ENCODE data around the gene CKMT2.

DNA sequence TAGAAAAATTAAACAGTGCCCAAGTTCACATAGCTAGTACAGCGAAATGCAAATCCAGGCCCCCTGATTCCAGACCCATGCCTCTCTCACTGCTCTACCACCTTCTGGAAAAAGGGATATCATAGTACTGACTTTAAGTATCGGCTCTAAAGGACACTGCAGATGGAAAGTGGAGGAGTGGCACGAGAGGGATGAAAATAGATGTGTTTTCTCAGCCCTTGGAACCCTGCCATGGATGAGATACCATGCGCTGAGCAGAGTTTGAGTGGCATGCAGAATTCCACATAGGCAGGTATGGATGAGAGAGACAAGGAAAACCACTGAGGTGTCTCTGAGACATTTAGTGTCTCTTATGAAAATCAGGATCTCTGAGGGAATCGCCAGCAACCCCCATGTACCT is 18.8 kb downstream of the CKMT2 start:
- TF ChIP-seq, protein P1, sequence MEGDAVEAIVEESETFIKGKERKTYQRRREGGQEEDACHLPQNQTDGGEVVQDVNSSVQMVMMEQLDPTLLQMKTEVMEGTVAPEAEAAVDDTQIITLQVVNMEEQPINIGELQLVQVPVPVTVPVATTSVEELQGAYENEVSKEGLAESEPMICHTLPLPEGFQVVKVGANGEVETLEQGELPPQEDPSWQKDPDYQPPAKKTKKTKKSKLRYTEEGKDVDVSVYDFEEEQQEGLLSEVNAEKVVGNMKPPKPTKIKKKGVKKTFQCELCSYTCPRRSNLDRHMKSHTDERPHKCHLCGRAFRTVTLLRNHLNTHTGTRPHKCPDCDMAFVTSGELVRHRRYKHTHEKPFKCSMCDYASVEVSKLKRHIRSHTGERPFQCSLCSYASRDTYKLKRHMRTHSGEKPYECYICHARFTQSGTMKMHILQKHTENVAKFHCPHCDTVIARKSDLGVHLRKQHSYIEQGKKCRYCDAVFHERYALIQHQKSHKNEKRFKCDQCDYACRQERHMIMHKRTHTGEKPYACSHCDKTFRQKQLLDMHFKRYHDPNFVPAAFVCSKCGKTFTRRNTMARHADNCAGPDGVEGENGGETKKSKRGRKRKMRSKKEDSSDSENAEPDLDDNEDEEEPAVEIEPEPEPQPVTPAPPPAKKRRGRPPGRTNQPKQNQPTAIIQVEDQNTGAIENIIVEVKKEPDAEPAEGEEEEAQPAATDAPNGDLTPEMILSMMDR (IDR thresholded peaks at IDR 0.05; ENCODE audit: control extremely low read depth in 1 of 3, insufficient read depth in 1 of 3, low read depth in 1 of 3, low read length in 3 of 3), result no peak
- TF ChIP-seq YY1 (IDR thresholded peaks at IDR 0.05; ENCODE audit: low read depth, low read length), result no peak
- TF ChIP-seq POLR2AphosphoS5 (IDR thresholded peaks at IDR 0.05; ENCODE audit: low read depth, low read length), result no peak
- TF ChIP-seq, protein P2, sequence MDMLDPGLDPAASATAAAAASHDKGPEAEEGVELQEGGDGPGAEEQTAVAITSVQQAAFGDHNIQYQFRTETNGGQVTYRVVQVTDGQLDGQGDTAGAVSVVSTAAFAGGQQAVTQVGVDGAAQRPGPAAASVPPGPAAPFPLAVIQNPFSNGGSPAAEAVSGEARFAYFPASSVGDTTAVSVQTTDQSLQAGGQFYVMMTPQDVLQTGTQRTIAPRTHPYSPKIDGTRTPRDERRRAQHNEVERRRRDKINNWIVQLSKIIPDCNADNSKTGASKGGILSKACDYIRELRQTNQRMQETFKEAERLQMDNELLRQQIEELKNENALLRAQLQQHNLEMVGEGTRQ (IDR thresholded peaks at IDR 0.05; ENCODE audit: low read length), result no peak
- no peak for TF ChIP-seq ZNF274 (IDR thresholded peaks at IDR 0.05; ENCODE audit: borderline replicate concordance, extremely low read depth, low read length)

Measured in H1 (cell line).